ENCODE measurements around the gene GPR132. TPM values are rescaled to one million over a fixed set of nuclear protein-coding genes. Genes with fewer than 3 reads are reported as not detected.

GPR132 gene
- total and polyA plus RNA-seq, 2 of the 8 experiments (the other 6 are each of a cell fraction or from before 2014, with no cell fraction given), result 0.11 TPM; not detected in 1

- TF ChIP-seq FOSL1 (IDR thresholded peaks at IDR 0.05; ENCODE audit: insufficient read depth, low read depth, low read length) (no peak), EP300 (IDR thresholded peaks at IDR 0.05; ENCODE audit: borderline replicate concordance in 1 of 2, low read depth in 2 of 2, low read length in 2 of 2) (no peak)
Measured at GRCh38 chr14:105053421-105053820, 11.8 kb downstream of the GPR132 start (continued).

Measured in H1 (cell line).